ENCODE data around the gene KLF5.

- TF ChIP-seq E2F4 (IDR thresholded peaks at IDR 0.05; ENCODE audit: low read depth, low read length) (no peak), CTCF (IDR thresholded peaks at IDR 0.05 in 2 of 3, conservative IDR thresholded peaks at IDR 0.05 in 1 of 3; ENCODE audit: control insufficient read depth in 2 of 3, extremely low read depth in 1 of 3, insufficient read depth in 1 of 3, low read depth in 3 of 3, low read length in 3 of 3) (no peak), FOXM1 (IDR thresholded peaks at IDR 0.05; ENCODE audit: low read depth, low read length) (no peak)
Observed at GRCh38 chr13:73061876-73062275, 3.1 kb downstream of the KLF5 start.

Measured in GM12878 (cell line).